MCF 10A (cell line): Measurements from ENCODE around the gene GJB5. TPM values are rescaled to one million over a fixed set of nuclear protein-coding genes. Genes with fewer than 3 reads are reported as not detected.
"Not testable (repeated sequence)": the region's sequence is repeated elsewhere in the genome, so short reads cannot be mapped to it uniquely, and the experiment has no call there.

Experiments
- BruUV-seq: library from RNA; stranded (reverse); fragments of 400-500 nt; replicated peaks from 2 replicates; lab custom pipeline; 2021; lab: Mats Ljungman, UMichigan
- CTCF ChIA-PET: fragments of 300-600 bp; sonication (Branson Sonifier 250); formaldehyde crosslinking; extraction: SDS; loops from one replicate; lab custom pipeline; 2021; ENCODE audit warnings: antibody characterized with exemption, inconsistent platforms; lab: Yijun Ruan, JAX
- POLR2A ChIA-PET: fragments of 300-600, 350-650 bp; sonication (Branson Sonifier 250); formaldehyde crosslinking; extraction: SDS; loops from one replicate; lab custom pipeline; 2020; ENCODE audit warnings: antibody characterized with exemption, inconsistent platforms; lab: Yijun Ruan, JAX
- DNase-seq: peaks from one replicate; pipeline ENCODE4 v3.0.0-alpha.2; 2018; ENCODE audit not compliant: unreplicated experiment
- H3K27ac Mint-ChIP-seq: one replicate; pipeline ENCODE4 v1.8.0; 2022; ENCODE audit warnings: mild to moderate bottlenecking, low read depth, mixed read lengths; ENCODE audit not compliant: unreplicated experiment
- H3K27me3 Mint-ChIP-seq: one replicate; pipeline ENCODE4 v1.8.0; 2022; ENCODE audit warnings: mixed read lengths; ENCODE audit not compliant: insufficient read depth, unreplicated experiment
- H3K36me3 Mint-ChIP-seq: one replicate; pipeline ENCODE4 v1.8.0; 2022; ENCODE audit warnings: mild to moderate bottlenecking, moderate library complexity, mixed read lengths; ENCODE audit not compliant: insufficient read depth, unreplicated experiment
- H3K4me1 Mint-ChIP-seq: one replicate; pipeline ENCODE4 v1.8.0; 2022; ENCODE audit warnings: mixed read lengths; ENCODE audit not compliant: insufficient read depth, unreplicated experiment
- H3K4me3 Mint-ChIP-seq: one replicate; pipeline ENCODE4 v1.8.0; 2022; ENCODE audit warnings: mild to moderate bottlenecking, moderate library complexity, mixed read lengths; ENCODE audit not compliant: unreplicated experiment
- H3K9me3 Mint-ChIP-seq: one replicate; pipeline ENCODE4 v1.8.0; 2022; ENCODE audit warnings: mixed read lengths; ENCODE audit not compliant: unreplicated experiment
- CTCF ChIP-seq: fragments of 200-600 bp; IDR thresholded peaks from one replicate; pipeline ENCODE4 v1.8.0; 2022; ENCODE audit warnings: antibody characterized with exemption, mild to moderate bottlenecking; ENCODE audit not compliant: unreplicated experiment
- intact Hi-C: fragments of 100-400 bp; cut with micrococcal nuclease; formaldehyde crosslinking; loops from 2 replicates; pipeline ENCODE4 v1.14.1; 2022
- total RNA-seq: library from RNA; stranded (reverse); gene quantifications from 2 replicates; pipeline ENCODE4 v1.2.3, GENCODE V29; 2022

GJB5 gene
- total RNA-seq, 1 experiment from 2014 or later: 33.2 TPM

GRCh38 chr1:34736692-34737091 lies 18.2 kb upstream of the GJB5 start:
- intact Hi-C loops: no loop called here
- H3K36me3 Mint-ChIP-seq: no peaks in the 10 kb centered on the region
- H3K27ac Mint-ChIP-seq: no peak overlapping the region
- BruUV-seq: no TSS peak
- CTCF ChIA-PET: interaction anchor here (0.5 to 8.7 kb wide), 3 partner anchors 17 to 1104 kb away, joined by 3 to 82 read pairs (median 4); partner anchors contain the start of gene GJB5
- no peaks in the 10 kb centered on the region for H3K27me3 Mint-ChIP-seq
- no peak for TF ChIP-seq CTCF
- no peak overlapping the region for H3K4me3 Mint-ChIP-seq
- no peaks in the 10 kb centered on the region for H3K4me1 Mint-ChIP-seq
- DNase-seq: no peak
- H3K9me3 Mint-ChIP-seq: no peaks in the 10 kb centered on the region
- POLR2A ChIA-PET: no interaction called here

- CTCF ChIA-PET: interaction anchor here (0.5 to 8.7 kb wide), 3 partner anchors 17 to 1105 kb away, joined by 3 to 82 read pairs (median 4); partner anchors contain the start of gene GJB5
- intact Hi-C loops: not testable (repeated sequence)
Measured at GRCh38 chr1:34737236-34737635, 17.6 kb upstream of the GJB5 start.

GRCh38 chr1:34739613-34740012 lies 15.2 kb upstream of the GJB5 start:
- TF ChIP-seq CTCF: no peak
- Mint-ChIP-seq H3K4me1 (no peaks in the 10 kb centered on the region), H3K4me3 (no peak overlapping the region), H3K36me3 (no peaks in the 10 kb centered on the region), H3K27me3 (no peaks in the 10 kb centered on the region), H3K27ac (no peak overlapping the region), H3K9me3 (no peaks in the 10 kb centered on the region)
- CTCF ChIA-PET: interaction anchor here (0.8 to 8.7 kb wide), 3 partner anchors 11 to 126 kb away, joined by 3 to 82 read pairs (median 3); partner anchors contain the start of gene GJB5
- intact Hi-C loops: no loop called here
- no peak for DNase-seq
- POLR2A ChIA-PET: no interaction called here
- BruUV-seq: no TSS peak

More at GRCh38 chr1:34737236-34737635, 17.6 kb upstream of the GJB5 start:
- H3K27me3 Mint-ChIP-seq, H3K9me3 Mint-ChIP-seq, H3K4me1 Mint-ChIP-seq, H3K4me3 Mint-ChIP-seq, BruUV-seq, H3K36me3 Mint-ChIP-seq, DNase-seq, POLR2A ChIA-PET, H3K27ac Mint-ChIP-seq: not testable (repeated sequence)

GRCh38 chr1:34740161-34740868 lies 14.5 kb upstream of the GJB5 start:
- TF ChIP-seq CTCF: no peak

More at GRCh38 chr1:34740161-34740868, 14.5 kb upstream of the GJB5 start:
- DNase-seq: no peak
- no peaks in the 10 kb centered on the region for H3K36me3 Mint-ChIP-seq
- H3K4me3 Mint-ChIP-seq: no peak overlapping the region
- BruUV-seq: no TSS peak
- ChIA-PET POLR2A (no interaction called here), CTCF (interaction anchor here (1.1 to 8.7 kb wide), 2 partner anchors 14 to 64 kb away, joined by 3 to 82 read pairs; partner anchors contain the start of gene GJB5)
- no peaks in the 10 kb centered on the region for H3K4me1 Mint-ChIP-seq
- H3K27ac Mint-ChIP-seq: no peak overlapping the region
- H3K27me3 Mint-ChIP-seq: no peaks in the 10 kb centered on the region
- intact Hi-C loops: no loop called here
- H3K9me3 Mint-ChIP-seq: no peaks in the 10 kb centered on the region
